NCI-H526 (cell line): Measurements from ENCODE around the gene LHX2.

Source experiments
- DNase-seq, 2 experiments: peaks; one replicate each; lab custom pipeline; 2025; lab: John Stamatoyannopoulos, UW

Gene LHX2

GRCh38 chr9:123999661-124000060, 11.9 kb upstream of the LHX2 start:
- DNase-seq = peak in 1 of 2 experiments; percentile 51

GRCh38 chr9:124000161-124000783, 11.3 kb upstream of the LHX2 start:
- DNase-seq = peak in 1 of 2 experiments; percentile 45

GRCh38 chr9:124000784-124001457, 10.6 kb upstream of the LHX2 start:
- DNase-seq = peak in 1 of 2 experiments; percentile 41

- no peak for DNase-seq
These were observed 10.1 kb upstream of the LHX2 start for GRCh38 chr9:124001458-124001799.

GRCh38 chr9:124001866-124002525, 9.6 kb upstream of the LHX2 start:
- DNase-seq = peak in 1 of 2 experiments; percentile 14

GRCh38 chr9:124003636-124004349, 7.8 kb upstream of the LHX2 start:
- DNase-seq = no peak

GRCh38 chr9:124004593-124004992, 7.0 kb upstream of the LHX2 start:
- DNase-seq = no peak

- DNase-seq = no peak
These were observed 6.4 kb upstream of the LHX2 start for GRCh38 chr9:124005029-124005771.

- DNase-seq = no peak
These were observed 4.9 kb upstream of the LHX2 start for GRCh38 chr9:124006448-124007361.

- no peak for DNase-seq
These were observed 3.8 kb upstream of the LHX2 start for GRCh38 chr9:124007565-124008302.

- peak in 1 of 2 experiments; percentile 65 for DNase-seq
These were observed 3.3 kb upstream of the LHX2 start for GRCh38 chr9:124008303-124008693.

- DNase-seq = peak in 1 of 2 experiments; percentile 72
These were observed 2.7 kb upstream of the LHX2 start for GRCh38 chr9:124008694-124009530.

GRCh38 chr9:124009531-124010217, 1.9 kb upstream of the LHX2 start:
- no peak for DNase-seq

- peak in 1 of 2 experiments; percentile 51 for DNase-seq
These were observed 1.3 kb upstream of the LHX2 start for GRCh38 chr9:124010303-124010664.

- DNase-seq = peak in 1 of 2 experiments; percentile 69
These were observed 775 bp upstream of the LHX2 start for GRCh38 chr9:124010665-124011321.

- no peak for DNase-seq
These were observed 1.1 kb downstream of the LHX2 start for GRCh38 chr9:124012368-124013301.
